HepG2 (cell line): ENCODE measurements around the gene ATP6V0A1. TPM values are rescaled to one million over a fixed set of nuclear protein-coding genes. Genes with fewer than 3 reads are reported as not detected.

Source experiments
- ATAC-seq: fragments of 200-7000 bp; cut with Tn5 transposase; 3 replicates; pipeline ENCODE4 v1.9.1; 2020; ENCODE audit warnings: mild to moderate bottlenecking, moderate library complexity
- BruUV-seq: library from RNA; stranded (reverse); fragments of 400-500 nt; replicated peaks from 2 replicates; lab custom pipeline; 2021; lab: Mats Ljungman, UMichigan
- CTCF ChIA-PET: fragments of 300-600 bp; formaldehyde crosslinking; extraction: SDS; loops from one replicate; lab custom pipeline; 2021; ENCODE audit warnings: low total read pairs, inconsistent platforms, low intra/inter-chr PET ratio; lab: Yijun Ruan, JAX
- POLR2A ChIA-PET: fragments of 350-600 bp; sonication (Branson Sonifier 250); formaldehyde crosslinking; loops from one replicate; lab custom pipeline; 2020; ENCODE audit warnings: antibody characterized with exemption, inconsistent platforms; lab: Yijun Ruan, JAX
- DNase-seq: peaks from one replicate; pipeline ENCODE4 v3.0.0-alpha.2; 2015; ENCODE audit warnings: low spot score
- FAIRE-seq: peaks from 3 replicates; lab custom pipeline; 2011; peaks lifted over from hg19 to GRCh38; lab: Jason Lieb, UNC
- H2AFZ ChIP-seq: one replicate; pipeline ENCODE4 v1.6.1; 2011; ENCODE audit warnings: low read length, inconsistent platforms
- H3K27ac ChIP-seq: fragments of 300-600 bp; 3 replicates; pipeline ENCODE4 v1.8.0; 2011; ENCODE audit warnings: mixed run types, mild to moderate bottlenecking, mixed read lengths, low read length, inconsistent platforms; ENCODE audit not compliant: insufficient read depth; ENCODE audit errors: extremely low read length
- H3K27me3 ChIP-seq, 2 experiments: fragments of 200-600 bp in 1 of 2; 2 replicates in 1 of 2; 3 replicates in 1 of 2; pipeline versions ENCODE4 v1.6.0 to v1.8.0; 2011; ENCODE audit warnings: low read length in 2 of 2, mild to moderate bottlenecking in 2 of 2, moderate library complexity in 2 of 2, inconsistent platforms in 1 of 2; ENCODE audit not compliant: insufficient read depth in 2 of 2, control insufficient read depth in 1 of 2
- H3K36me3 ChIP-seq, 2 experiments: fragments of 200-600 bp in 1 of 2; replicated peaks in 1 of 2; 2 replicates in 1 of 2; 3 replicates in 1 of 2; pipeline versions ENCODE4 v1.5.1 to v1.8.0; 2011; ENCODE audit warnings: low read length in 2 of 2, inconsistent platforms in 1 of 2; ENCODE audit not compliant: insufficient read depth in 2 of 2, control insufficient read depth in 1 of 2
- H3K4me1 ChIP-seq: 2 replicates; pipeline ENCODE4 v1.5.1; 2012; ENCODE audit warnings: low read length, inconsistent platforms; ENCODE audit not compliant: insufficient read depth
- H3K4me2 ChIP-seq: 2 replicates; pipeline ENCODE4 v1.6.0; 2011; ENCODE audit warnings: low read depth, low read length, inconsistent platforms
- H3K4me3 ChIP-seq, 3 experiments: fragments of 200-600 bp in 1 of 3; sonication (generic), shearing (Covaris generic) in 1 of 3; replicated peaks in 1 of 3; 2 replicates each; pipeline ENCODE4 v1.5.1; 2011 to 2016; ENCODE audit warnings: low read length in 3 of 3, inconsistent platforms in 2 of 3, low read depth in 2 of 3, mild to moderate bottlenecking in 2 of 3, control low read depth in 1 of 3, mixed read lengths in 1 of 3; ENCODE audit not compliant: insufficient read depth in 1 of 3
- H3K79me2 ChIP-seq: one replicate; pipeline ENCODE4 v1.6.1; 2011; ENCODE audit warnings: low read length, inconsistent platforms; ENCODE audit not compliant: insufficient read depth
- H3K9ac ChIP-seq: 2 replicates; pipeline ENCODE4 v1.6.0; 2011; ENCODE audit warnings: mild to moderate bottlenecking, low read depth, low read length, inconsistent platforms; ENCODE audit not compliant: insufficient read depth
- H3K9me3 ChIP-seq: 2 replicates; pipeline ENCODE4 v1.5.1; 2012; ENCODE audit warnings: mild to moderate bottlenecking, low read length
- H4K20me1 ChIP-seq: 2 replicates; pipeline ENCODE4 v1.6.0; 2011; ENCODE audit warnings: inconsistent platforms, mild to moderate bottlenecking, low read length, moderate library complexity; ENCODE audit not compliant: insufficient read depth
- HNRNPK ChIP-seq: fragments of 200-400 bp; formaldehyde crosslinking; IDR thresholded peaks from 2 replicates; pipeline ENCODE4 v1.6.1; 2018; ENCODE audit warnings: low read length, low read depth, moderate library complexity, mild to moderate bottlenecking; ENCODE audit not compliant: poor library complexity, severe bottlenecking
- RELA ChIP-seq: sonication (generic); formaldehyde crosslinking; IDR thresholded peaks from 2 replicates; pipeline ENCODE4 v1.4.0; 2020; ENCODE audit warnings: missing genetic modification reagents
- ZNF160 ChIP-seq: sonication (generic); formaldehyde crosslinking; IDR thresholded peaks from 2 replicates; pipeline ENCODE4 v1.8.0; 2022; ENCODE audit warnings: mild to moderate bottlenecking, inconsistent platforms, missing genetic modification reagents
- ZNF235 ChIP-seq: sonication (generic); formaldehyde crosslinking; IDR thresholded peaks from 2 replicates; pipeline ENCODE4 v1.8.1; 2023; ENCODE audit warnings: mild to moderate bottlenecking, missing genetic modification reagents, borderline replicate concordance
- ZNF326 ChIP-seq: sonication (generic); formaldehyde crosslinking; IDR thresholded peaks from 2 replicates; pipeline ENCODE4 v1.4.0; 2020; ENCODE audit warnings: missing genetic modification reagents, borderline replicate concordance
- ZNF331 ChIP-seq: sonication (generic); formaldehyde crosslinking; IDR thresholded peaks from 2 replicates; pipeline ENCODE4 v1.4.0; 2020; ENCODE audit warnings: missing genetic modification reagents
- ZNF350 ChIP-seq: sonication (generic); formaldehyde crosslinking; IDR thresholded peaks from 2 replicates; pipeline ENCODE4 v1.4.0; 2020; ENCODE audit warnings: mild to moderate bottlenecking, low read depth, missing genetic modification reagents, borderline replicate concordance
- ZNF501 ChIP-seq: sonication (generic); formaldehyde crosslinking; IDR thresholded peaks from 2 replicates; pipeline ENCODE4 v1.5.1; 2020; ENCODE audit warnings: mild to moderate bottlenecking, moderate library complexity, missing genetic modification reagents
- ZNF609 ChIP-seq: sonication (generic); formaldehyde crosslinking; IDR thresholded peaks from 2 replicates; pipeline ENCODE4 v1.4.0; 2020; ENCODE audit warnings: mild to moderate bottlenecking, missing genetic modification reagents, borderline replicate concordance
- ZNF629 ChIP-seq: sonication (generic); formaldehyde crosslinking; conservative IDR thresholded peaks from 2 replicates; pipeline ENCODE4 v1.5.0; 2020; ENCODE audit warnings: missing genetic modification reagents
- WGBS: methylation state at CpG from one replicate; pipeline ENCODE4 v1.1.6; 2017; ENCODE audit warnings: low lambda C conversion rate; 5-methylcytosine and 5-hydroxymethylcytosine counted together
- in situ Hi-C: cut with HindIII; loops from 2 replicates; pipeline ENCODE4 v1.10.0; 2017; ENCODE audit warnings: low pct_unique_long_range_greater_than_20kb; ENCODE audit not compliant: extremely low pct_ligation_motif_present
- intact Hi-C: fragments of 100-400 bp; cut with micrococcal nuclease; formaldehyde crosslinking; loops from one replicate; pipeline ENCODE4 v1.10.0; 2022; ENCODE audit not compliant: unreplicated experiment
- polyA plus RNA-seq, 8 experiments: library from polyadenylated mRNA; depleted of rRNA in 3 of 8; stranded (reverse) in 7 of 8; unstranded in 1 of 8; fragments of >200 nt; fragmentation: Illumina TruSeq in 4 of 8; extraction: Trizol in 4 of 8; gene quantifications; 2 replicates each; pipeline versions ENCODE4 v1.2.1 to v1.2.3, GENCODE V29; 2011 to 2016; ENCODE audit warnings: low read depth in 4 of 8, missing spikeins in 1 of 8, mixed read lengths in 1 of 8; ENCODE audit not compliant: insufficient read depth in 1 of 8
- total RNA-seq, 5 experiments: library from RNA; depleted of rRNA; stranded (reverse); fragments of >200 nt; fragmentation: Illumina TruSeq; extraction: Trizol; gene quantifications; 2 replicates each; pipeline ENCODE4 v1.2.3, GENCODE V29; 2016; ENCODE audit warnings: low read depth in 1 of 5
- TF ChIP-seq, protein P1 (sequence below): sonication (generic); formaldehyde crosslinking; IDR thresholded peaks from 2 replicates; pipeline ENCODE4 v1.4.0; 2020; ENCODE audit warnings: missing genetic modification reagents

ATP6V0A1 gene
- total and polyA plus RNA-seq, 2 of the 13 experiments (the other 11 are each of a cell fraction or from before 2014, with no cell fraction given): 27.9 to 54.1 TPM

DNA sequence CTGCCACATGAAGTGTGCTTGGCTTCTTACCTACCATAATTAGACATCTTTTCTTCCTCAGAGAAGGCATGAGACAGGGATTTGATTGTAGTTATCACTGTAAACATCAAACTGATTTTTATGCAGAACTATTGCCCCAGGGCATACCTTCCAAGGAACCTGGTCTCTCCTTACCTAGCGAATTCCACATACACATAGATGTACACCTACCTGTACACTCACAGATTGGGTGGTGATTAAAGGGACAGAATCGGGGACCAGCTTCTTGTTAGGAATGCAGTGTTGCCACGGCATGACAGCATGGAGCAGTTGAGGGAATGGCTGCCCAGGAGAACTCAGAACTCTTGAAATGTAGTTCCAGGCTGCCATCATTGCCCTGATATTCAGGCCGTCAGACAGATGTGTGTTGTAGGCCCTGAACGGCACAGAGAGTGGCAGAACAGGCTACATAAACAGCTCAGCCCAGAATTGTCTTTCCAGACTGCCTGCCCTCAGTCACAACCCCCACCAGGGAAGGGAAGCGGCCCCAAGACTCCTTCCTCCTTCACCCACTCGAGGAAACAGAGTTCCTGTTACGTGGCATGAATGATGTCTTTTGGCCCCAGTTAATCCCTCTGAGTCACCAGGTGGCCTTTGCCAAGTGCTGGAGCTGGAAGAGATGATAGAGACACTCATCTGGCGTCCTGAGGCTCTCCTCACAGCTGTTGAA is 59.5 kb downstream of the ATP6V0A1 start:
- H3K4me1 ChIP-seq: peaks cover 56% of the 10 kb centered on the region
- TSS peak; percentile 7 for BruUV-seq
- H3K4me2 ChIP-seq: no peak overlapping the region
- no peak for TF ChIP-seq ZNF609 (CRISPR knock-in tag)
- TF ChIP-seq ZNF629 (CRISPR knock-in tag): no peak
- TF ChIP-seq ZNF235 (CRISPR knock-in tag): 0 out of 2 replicates have a peak, but pooled peaks have one; percentile 53
- no peak for TF ChIP-seq ZNF331
- TF ChIP-seq RELA (CRISPR knock-in tag): no peak
- TF ChIP-seq, protein P1, sequence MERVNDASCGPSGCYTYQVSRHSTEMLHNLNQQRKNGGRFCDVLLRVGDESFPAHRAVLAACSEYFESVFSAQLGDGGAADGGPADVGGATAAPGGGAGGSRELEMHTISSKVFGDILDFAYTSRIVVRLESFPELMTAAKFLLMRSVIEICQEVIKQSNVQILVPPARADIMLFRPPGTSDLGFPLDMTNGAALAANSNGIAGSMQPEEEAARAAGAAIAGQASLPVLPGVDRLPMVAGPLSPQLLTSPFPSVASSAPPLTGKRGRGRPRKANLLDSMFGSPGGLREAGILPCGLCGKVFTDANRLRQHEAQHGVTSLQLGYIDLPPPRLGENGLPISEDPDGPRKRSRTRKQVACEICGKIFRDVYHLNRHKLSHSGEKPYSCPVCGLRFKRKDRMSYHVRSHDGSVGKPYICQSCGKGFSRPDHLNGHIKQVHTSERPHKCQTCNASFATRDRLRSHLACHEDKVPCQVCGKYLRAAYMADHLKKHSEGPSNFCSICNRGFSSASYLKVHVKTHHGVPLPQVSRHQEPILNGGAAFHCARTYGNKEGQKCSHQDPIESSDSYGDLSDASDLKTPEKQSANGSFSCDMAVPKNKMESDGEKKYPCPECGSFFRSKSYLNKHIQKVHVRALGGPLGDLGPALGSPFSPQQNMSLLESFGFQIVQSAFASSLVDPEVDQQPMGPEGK (CRISPR knock-in tag): no peak
- no peak for TF ChIP-seq ZNF160
- TF ChIP-seq ZNF501: peak; percentile 2; the same call in 1 of the 2 replicates
- TF ChIP-seq ZNF326 (CRISPR knock-in tag): no peak
- TF ChIP-seq HNRNPK: no peak
- no peak for TF ChIP-seq ZNF350 (CRISPR knock-in tag)

More for the DNA sequence above, 59.5 kb downstream of the ATP6V0A1 start:
- POLR2A ChIA-PET: interaction anchor here (0.7 to 4.3 kb wide), 8 partner anchors 9 to 95 kb away, joined by 3 to 52 read pairs (median 6); partner anchors contain the start of genes CAVIN1 and NAGLU
- no peak overlapping the region for H2AFZ ChIP-seq
- intact Hi-C loops: no loop called here
- in situ Hi-C loops: loop anchor here (5.0 kb wide), 1 partner anchor 96 kb away; the partner anchor contains the start of gene CAVIN1
- no peak for DNase-seq
- H3K27ac ChIP-seq: peak overlapping the region; percentile 23
- H4K20me1 ChIP-seq: no peaks in the 10 kb centered on the region
- H3K36me3 ChIP-seq: peaks cover 18 to 23% of the 10 kb centered on the region in 2 experiments
- H3K4me3 ChIP-seq: no peak overlapping the region
- no peaks in the 10 kb centered on the region for H3K79me2 ChIP-seq
- ATAC-seq: no peak
- CTCF ChIA-PET: interaction anchor here (0.8 to 2.5 kb wide), 7 partner anchors 9 to 196 kb away, joined by 3 to 28 read pairs (median 8); partner anchors contain the start of gene PSMC3IP
- no peaks in the 10 kb centered on the region for H3K27me3 ChIP-seq
- no peak for FAIRE-seq
- H3K9me3 ChIP-seq: no peaks in the 10 kb centered on the region
- no peak overlapping the region for H3K9ac ChIP-seq
- WGBS: 90% methylated on average over 9 of the region's 9 CpGs
